Nephron progenitor cell (in vitro differentiated cells): ENCODE results near the gene FOXN3.
"Not testable (repeated sequence)": the region's sequence is repeated elsewhere in the genome, so short reads cannot be mapped to it uniquely, and the experiment has no call there.

Experiments
- DNase-seq: peaks from one replicate; pipeline ENCODE4 v3.0.0; 2021
- H3K27ac Mint-ChIP-seq: 2 replicates; pipeline ENCODE4 v1.8.0; 2021; ENCODE audit warnings: mild to moderate bottlenecking, moderate library complexity, mixed read lengths
- H3K27me3 Mint-ChIP-seq: 2 replicates; pipeline ENCODE4 v1.8.0; 2021; ENCODE audit warnings: mild to moderate bottlenecking, low read depth, mixed read lengths; ENCODE audit not compliant: poor library complexity
- H3K36me3 Mint-ChIP-seq: 2 replicates; pipeline ENCODE4 v1.8.0; 2021; ENCODE audit warnings: low read depth, mixed read lengths
- H3K4me1 Mint-ChIP-seq: 2 replicates; pipeline ENCODE4 v1.8.0; 2021; ENCODE audit warnings: mixed read lengths
- H3K4me3 Mint-ChIP-seq: 2 replicates; pipeline ENCODE4 v1.8.0; 2021; ENCODE audit warnings: mild to moderate bottlenecking, moderate library complexity, mixed read lengths
- H3K9me3 Mint-ChIP-seq: 2 replicates; pipeline ENCODE4 v1.8.0; 2021; ENCODE audit warnings: mild to moderate bottlenecking, moderate library complexity, mixed read lengths
- TF ChIP-seq, protein P1 (sequence below): fragments of 200-600 bp; sonication (generic); IDR thresholded peaks from 2 replicates; pipeline ENCODE4 v1.5.0; 2021; ENCODE audit warnings: antibody characterized with exemption

Gene FOXN3

DNA sequence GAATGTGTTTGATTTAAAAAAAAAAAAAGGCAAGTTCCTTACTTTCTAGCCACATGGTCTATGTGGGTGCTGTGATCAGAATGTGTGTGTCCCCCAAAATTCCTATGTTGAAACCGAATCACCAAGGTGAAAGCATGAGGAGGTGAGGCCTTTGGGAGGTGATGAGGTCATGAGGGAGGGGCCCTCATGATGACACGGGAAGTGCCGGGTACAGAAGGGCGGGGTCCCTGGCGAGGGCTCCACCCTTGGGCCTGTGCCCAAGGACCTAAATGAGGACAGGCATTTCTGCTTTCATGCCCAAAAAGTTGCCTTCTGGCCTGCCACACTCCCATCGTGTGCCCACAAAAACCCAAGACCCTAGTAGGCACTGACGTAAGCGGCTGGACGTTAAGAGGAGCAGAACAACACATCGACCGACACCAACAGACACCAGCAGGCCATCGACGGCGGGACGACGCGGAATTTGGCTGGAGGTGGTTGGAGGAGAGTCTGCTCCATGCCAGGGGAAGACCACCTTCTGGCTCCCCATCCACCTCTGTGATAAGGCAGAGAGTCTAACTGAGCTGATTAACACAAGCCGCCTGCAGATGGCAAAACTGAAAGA is 211.8 kb downstream of the FOXN3 start:
- no peak for DNase-seq
- peaks cover 10% of the 10 kb centered on the region for H3K9me3 Mint-ChIP-seq
- H3K4me3 Mint-ChIP-seq: no peak overlapping the region
- H3K4me1 Mint-ChIP-seq: peaks cover 55% of the 10 kb centered on the region
- peaks cover 3% of the 10 kb centered on the region for H3K27me3 Mint-ChIP-seq
- TF ChIP-seq, protein P1, sequence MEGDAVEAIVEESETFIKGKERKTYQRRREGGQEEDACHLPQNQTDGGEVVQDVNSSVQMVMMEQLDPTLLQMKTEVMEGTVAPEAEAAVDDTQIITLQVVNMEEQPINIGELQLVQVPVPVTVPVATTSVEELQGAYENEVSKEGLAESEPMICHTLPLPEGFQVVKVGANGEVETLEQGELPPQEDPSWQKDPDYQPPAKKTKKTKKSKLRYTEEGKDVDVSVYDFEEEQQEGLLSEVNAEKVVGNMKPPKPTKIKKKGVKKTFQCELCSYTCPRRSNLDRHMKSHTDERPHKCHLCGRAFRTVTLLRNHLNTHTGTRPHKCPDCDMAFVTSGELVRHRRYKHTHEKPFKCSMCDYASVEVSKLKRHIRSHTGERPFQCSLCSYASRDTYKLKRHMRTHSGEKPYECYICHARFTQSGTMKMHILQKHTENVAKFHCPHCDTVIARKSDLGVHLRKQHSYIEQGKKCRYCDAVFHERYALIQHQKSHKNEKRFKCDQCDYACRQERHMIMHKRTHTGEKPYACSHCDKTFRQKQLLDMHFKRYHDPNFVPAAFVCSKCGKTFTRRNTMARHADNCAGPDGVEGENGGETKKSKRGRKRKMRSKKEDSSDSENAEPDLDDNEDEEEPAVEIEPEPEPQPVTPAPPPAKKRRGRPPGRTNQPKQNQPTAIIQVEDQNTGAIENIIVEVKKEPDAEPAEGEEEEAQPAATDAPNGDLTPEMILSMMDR: no peak
- no peak overlapping the region for H3K27ac Mint-ChIP-seq
- H3K36me3 Mint-ChIP-seq: peaks cover 23% of the 10 kb centered on the region

GRCh38 chr14:89202413-89203190 is 214.4 kb downstream of the FOXN3 start:
- TF ChIP-seq, protein P1: no peak
- Mint-ChIP-seq H3K9me3 (peaks cover 14% of the 10 kb centered on the region), H3K27me3 (no peaks in the 10 kb centered on the region), H3K27ac (peak overlapping the region; percentile 92), H3K36me3 (peaks cover 25% of the 10 kb centered on the region), H3K4me3 (no peak overlapping the region), H3K4me1 (peaks cover 67% of the 10 kb centered on the region)
- DNase-seq: no peak

GRCh38 chr14:89201645-89202044 is 215.4 kb downstream of the FOXN3 start:
- no peak overlapping the region for H3K4me3 Mint-ChIP-seq
- H3K36me3 Mint-ChIP-seq: peaks cover 33% of the 10 kb centered on the region
- H3K9me3 Mint-ChIP-seq: peaks cover 20% of the 10 kb centered on the region
- no peak for DNase-seq
- peaks cover 63% of the 10 kb centered on the region for H3K4me1 Mint-ChIP-seq
- H3K27me3 Mint-ChIP-seq: peaks cover 4% of the 10 kb centered on the region
- TF ChIP-seq, protein P1: no peak
- no peak overlapping the region for H3K27ac Mint-ChIP-seq

DNA sequence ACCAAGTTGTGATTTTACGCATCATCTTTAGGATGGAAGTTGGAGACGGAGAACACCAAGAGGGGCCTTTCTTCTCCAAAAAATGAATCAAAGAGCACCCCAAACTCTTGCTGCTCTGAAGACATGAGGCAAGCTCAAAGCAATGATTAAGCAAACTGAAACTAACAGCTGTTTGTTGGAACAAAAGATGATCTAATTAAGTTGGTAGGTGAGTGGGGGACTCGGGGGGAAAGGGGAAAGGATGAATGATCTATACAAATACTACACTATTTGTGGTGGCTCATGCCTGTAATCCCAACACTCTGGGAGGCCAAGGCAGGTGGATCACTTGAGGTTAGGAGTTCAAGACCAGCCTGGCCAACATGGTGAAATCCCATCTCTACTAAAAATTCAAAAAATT is 217.7 kb downstream of the FOXN3 start:
- Mint-ChIP-seq H3K9me3 (peaks cover 11% of the 10 kb centered on the region), H3K27ac (peak overlapping the region; percentile 67), H3K4me1 (peaks cover 51% of the 10 kb centered on the region), H3K36me3 (peaks cover 29% of the 10 kb centered on the region)
- DNase-seq, H3K27me3 Mint-ChIP-seq, H3K4me3 Mint-ChIP-seq: not testable (repeated sequence)

DNA sequence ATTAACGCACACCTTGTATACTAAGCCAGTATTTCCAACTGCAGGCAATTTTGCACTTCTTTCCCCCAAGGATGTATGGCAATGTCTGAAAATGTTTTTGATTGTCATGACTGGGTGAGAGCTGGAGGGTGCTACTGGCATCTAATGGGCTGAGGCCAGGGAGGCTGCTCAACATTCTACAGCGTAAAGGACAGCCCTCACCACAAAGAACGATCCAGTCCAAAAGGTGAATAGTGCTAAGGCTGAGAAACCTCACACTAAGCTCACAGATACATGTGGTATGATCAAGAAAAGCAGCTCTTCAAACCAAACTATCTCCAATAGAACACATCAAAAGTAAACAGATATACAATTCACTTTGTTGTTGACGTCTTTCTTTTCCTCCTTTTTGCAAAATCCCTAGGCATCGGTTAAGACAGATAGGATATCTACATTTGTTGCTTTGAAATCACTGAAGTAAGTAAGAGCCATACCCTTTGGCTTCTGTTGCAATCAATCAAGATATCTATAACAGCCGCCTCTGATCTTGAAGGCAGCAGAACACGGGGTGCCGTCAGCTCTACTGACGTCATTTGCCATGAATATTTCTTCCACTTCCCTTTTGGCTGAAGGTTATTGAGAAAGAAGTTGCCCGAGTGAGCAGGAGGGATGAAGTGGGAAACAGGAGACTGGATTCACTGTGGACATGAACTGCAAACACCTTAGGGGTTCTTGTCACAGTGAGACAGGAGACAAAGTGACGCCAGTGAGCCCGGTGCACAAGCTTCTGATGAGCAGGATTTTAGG is 218.3 kb downstream of the FOXN3 start:
- Mint-ChIP-seq H3K9me3 (peaks cover 14% of the 10 kb centered on the region), H3K4me1 (peaks cover 45% of the 10 kb centered on the region), H3K27me3 (peaks cover 4% of the 10 kb centered on the region), H3K4me3 (no peak overlapping the region), H3K27ac (peak overlapping the region; percentile 67), H3K36me3 (peaks cover 29% of the 10 kb centered on the region)
- TF ChIP-seq, protein P1: no peak
- DNase-seq: no peak

DNA sequence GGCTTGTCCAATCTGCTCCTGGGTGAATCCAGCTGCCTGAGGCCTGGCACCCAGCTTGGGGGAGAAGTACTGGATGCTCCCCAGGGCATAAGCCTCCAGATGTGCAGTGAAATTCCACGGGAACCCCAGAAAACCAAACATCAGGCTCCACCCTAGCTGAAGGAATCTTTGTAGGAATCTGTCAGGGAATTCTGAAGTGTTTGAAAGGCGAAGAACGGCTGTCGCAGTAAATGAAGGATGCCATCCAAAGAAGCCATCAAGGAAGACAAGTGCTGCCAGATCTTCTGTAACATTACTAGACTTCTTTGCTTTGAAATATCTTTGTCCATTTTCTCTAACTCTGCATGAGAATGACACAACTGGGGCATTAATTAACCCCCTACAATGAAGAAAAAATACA is 219.4 kb downstream of the FOXN3 start:
- Mint-ChIP-seq H3K4me1 (peaks cover 34% of the 10 kb centered on the region), H3K9me3 (peaks cover 17% of the 10 kb centered on the region), H3K36me3 (peaks cover 29% of the 10 kb centered on the region), H3K27ac (no peak overlapping the region), H3K27me3 (peaks cover 4% of the 10 kb centered on the region), H3K4me3 (no peak overlapping the region)
- TF ChIP-seq, protein P1: no peak
- no peak for DNase-seq
